HG02885 (cell line): ENCODE results near the gene MRPS5.

Source experiments
- ATAC-seq: cut with Tn5 transposase; IDR thresholded peaks from one replicate; pipeline ENCODE4 v1.9.1; 2021; ENCODE audit warnings: mild to moderate bottlenecking; ENCODE audit not compliant: unreplicated experiment, poor library complexity

Gene MRPS5

GRCh38 chr2:95037384-95037839 is 84.2 kb downstream of the MRPS5 start:
- ATAC-seq = no peak

- ATAC-seq = no peak
Observed at GRCh38 chr2:95036596-95037383, 84.8 kb downstream of the MRPS5 start.
